Fibroblast of lung (primary cell): ENCODE measurements around the gene PLEKHA6.

Experiments
- EZH2 ChIP-seq: IDR thresholded peaks from 2 replicates; pipeline ENCODE4 v1.5.1; 2012; ENCODE audit warnings: low read length, control low read depth, mild to moderate bottlenecking; ENCODE audit errors: missing control alignments
- TF ChIP-seq, protein P1 (sequence below), 2 donors: IDR thresholded peaks in 1 of 2; conservative IDR thresholded peaks in 1 of 2; 1 replicate in 1 of 2; 2 replicates in 1 of 2; pipeline ENCODE4 v1.5.1; 2011 to 2012; ENCODE audit warnings: low read length in 2 of 2, control low read depth in 1 of 2, inconsistent platforms in 1 of 2, low read depth in 1 of 2, mild to moderate bottlenecking in 1 of 2

DNA sequence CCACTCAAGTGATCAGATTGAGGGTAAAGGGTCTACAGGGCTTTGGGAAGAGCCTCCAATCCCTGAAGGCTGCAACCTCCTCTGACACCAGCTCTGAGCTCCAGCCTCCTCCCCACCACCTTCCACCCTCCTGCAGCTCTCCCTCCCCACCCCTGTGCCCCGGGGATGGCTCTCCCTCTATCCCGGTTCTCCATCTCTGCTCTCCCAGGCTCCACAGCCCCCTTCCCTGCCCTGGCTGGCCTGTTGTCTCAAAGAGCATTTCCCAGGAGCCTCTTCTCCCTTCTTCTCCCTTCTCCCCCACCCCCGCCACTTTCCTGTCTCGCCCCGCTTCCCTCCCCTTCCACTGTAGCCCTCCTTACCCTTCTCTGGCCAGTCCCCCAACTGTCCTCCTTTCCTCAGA is 1.1 kb downstream of the PLEKHA6 start:
- TF ChIP-seq, protein P1, sequence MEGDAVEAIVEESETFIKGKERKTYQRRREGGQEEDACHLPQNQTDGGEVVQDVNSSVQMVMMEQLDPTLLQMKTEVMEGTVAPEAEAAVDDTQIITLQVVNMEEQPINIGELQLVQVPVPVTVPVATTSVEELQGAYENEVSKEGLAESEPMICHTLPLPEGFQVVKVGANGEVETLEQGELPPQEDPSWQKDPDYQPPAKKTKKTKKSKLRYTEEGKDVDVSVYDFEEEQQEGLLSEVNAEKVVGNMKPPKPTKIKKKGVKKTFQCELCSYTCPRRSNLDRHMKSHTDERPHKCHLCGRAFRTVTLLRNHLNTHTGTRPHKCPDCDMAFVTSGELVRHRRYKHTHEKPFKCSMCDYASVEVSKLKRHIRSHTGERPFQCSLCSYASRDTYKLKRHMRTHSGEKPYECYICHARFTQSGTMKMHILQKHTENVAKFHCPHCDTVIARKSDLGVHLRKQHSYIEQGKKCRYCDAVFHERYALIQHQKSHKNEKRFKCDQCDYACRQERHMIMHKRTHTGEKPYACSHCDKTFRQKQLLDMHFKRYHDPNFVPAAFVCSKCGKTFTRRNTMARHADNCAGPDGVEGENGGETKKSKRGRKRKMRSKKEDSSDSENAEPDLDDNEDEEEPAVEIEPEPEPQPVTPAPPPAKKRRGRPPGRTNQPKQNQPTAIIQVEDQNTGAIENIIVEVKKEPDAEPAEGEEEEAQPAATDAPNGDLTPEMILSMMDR (conservative IDR thresholded peaks at IDR 0.05 in 1 of 2, IDR thresholded peaks at IDR 0.05 in 1 of 2; ENCODE audit: low read depth in 1 of 2, low read length in 2 of 2) = no peak
- TF ChIP-seq EZH2 = no peak
